GM19351 (cell line): ENCODE results near the gene LASP1.
"Not testable (repeated sequence)": the region's sequence is repeated elsewhere in the genome, so short reads cannot be mapped to it uniquely, and the experiment has no call there.

Experiments used
- ATAC-seq: cut with Tn5 transposase; IDR thresholded peaks from one replicate; pipeline ENCODE4 v1.9.1; 2021; ENCODE audit warnings: mild to moderate bottlenecking, moderate library complexity; ENCODE audit not compliant: unreplicated experiment

LASP1 gene

DNA sequence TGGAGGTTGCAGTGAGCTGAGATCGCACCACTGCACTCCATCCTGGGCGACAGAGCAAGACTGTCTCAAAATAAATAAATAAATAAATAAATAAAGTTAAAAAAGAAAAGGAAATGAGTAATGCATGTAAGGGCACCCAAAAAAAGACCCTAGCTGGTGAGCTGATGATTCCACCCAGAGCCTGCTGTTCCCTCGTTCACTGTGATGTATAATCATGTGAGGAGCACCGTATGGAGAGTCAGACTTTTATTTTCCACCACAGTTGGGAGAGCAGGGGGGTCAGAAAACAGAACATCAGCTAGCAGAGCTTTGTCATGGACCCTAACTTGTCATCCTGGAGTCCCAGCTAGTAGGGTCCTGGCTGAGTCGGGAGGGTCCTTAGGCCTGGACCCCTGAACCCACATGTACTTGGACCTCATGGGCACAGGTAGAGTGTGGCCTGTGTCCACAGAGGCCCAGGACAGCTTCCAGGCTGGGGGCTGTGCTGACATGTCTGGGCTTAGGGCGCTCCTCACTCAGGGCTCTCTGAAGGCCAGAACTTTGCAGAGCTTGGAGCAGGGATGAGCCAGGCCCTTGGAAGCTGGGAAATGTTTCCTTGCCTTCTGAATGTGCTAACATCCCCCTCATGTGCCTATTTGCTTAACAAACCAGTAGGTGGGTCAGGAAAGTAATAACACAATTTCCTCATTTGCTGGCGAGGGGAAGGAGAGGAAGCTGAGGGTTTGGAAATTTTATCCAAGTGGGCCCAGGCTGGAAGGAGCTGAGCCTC, 36.8 kb downstream of the LASP1 start:
- ATAC-seq, result no peak

DNA sequence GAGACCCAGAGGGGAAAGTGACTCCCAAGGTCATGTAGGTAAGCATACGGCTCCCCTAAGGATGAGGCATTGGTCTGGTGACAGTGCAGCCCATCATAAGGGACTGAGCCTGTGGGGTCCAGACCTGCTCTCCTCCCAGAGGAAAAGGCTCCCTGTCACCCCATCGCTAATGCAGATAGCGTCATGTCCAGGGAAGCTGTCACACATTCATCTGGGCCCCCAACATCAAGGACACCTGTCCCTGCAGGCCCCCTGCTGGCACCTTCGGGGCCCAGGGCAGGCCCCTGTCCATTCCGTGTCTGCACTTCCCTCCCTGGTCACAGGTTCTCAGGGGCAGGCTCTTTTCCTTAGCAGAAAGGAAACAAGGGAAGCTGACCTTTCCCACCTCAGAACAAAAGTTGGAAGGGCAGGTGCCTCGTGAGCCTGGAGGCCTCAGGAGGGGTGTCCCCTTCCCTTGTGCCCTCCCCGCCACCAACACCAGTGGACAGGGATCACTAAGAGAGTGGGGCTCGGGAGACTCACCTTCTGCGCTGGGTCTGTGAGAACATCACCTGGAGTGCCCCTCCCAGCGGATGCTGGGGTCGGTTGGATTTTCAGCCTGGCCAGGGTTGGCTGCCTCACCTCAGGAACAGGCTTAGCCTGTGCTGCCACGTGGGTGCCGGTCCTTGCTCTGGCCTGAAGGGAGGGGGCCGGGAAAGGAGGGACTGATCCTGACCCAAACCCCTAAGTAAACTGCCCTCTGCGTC, 38.2 kb downstream of the LASP1 start:
- no peak for ATAC-seq

DNA sequence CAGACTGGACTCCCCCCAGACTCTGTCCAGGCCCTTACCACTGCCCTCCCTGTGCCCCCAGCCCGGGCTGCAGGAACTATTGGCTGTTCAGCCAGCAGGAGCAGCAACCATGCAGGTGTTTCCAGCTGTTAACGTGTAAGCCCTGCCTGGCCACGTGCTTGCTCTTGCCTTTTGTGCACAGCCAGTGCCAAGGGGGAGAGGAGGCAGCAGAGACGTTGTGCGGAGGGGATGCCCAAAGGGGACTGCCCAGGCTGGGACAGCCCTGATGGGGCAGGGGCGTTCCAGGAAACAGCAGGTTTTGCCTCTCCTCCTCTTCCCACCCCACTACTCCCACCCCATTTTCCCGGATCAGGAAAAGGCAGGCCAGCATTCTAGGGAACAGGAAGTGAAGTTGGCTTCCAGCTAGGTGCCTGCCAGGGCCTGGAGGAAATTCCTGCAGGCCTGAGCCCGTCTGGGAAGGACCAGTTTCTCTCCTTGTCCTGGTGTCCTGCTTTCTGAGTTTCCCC, 38.9 kb downstream of the LASP1 start:
- ATAC-seq, result no peak

DNA sequence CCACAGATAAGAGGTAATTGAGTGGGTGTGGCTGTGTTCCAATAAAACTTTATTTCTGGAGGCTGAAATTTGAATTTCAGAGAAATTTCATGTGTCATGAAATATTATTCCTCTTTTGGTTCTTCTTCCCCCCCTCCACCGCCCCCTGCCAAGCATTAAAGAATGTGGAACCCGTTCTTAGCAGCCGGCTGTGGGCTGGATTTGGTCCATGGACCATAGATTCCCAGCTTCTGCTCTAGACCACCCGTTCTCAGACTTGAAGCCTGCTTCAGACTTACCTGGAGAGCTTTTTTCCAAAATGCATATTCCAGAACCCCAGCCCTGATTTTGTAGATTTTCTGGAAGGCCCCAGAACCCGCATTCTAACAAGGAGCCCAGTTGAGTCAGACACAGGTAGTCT, 40.5 kb downstream of the LASP1 start:
- ATAC-seq, result no peak

DNA sequence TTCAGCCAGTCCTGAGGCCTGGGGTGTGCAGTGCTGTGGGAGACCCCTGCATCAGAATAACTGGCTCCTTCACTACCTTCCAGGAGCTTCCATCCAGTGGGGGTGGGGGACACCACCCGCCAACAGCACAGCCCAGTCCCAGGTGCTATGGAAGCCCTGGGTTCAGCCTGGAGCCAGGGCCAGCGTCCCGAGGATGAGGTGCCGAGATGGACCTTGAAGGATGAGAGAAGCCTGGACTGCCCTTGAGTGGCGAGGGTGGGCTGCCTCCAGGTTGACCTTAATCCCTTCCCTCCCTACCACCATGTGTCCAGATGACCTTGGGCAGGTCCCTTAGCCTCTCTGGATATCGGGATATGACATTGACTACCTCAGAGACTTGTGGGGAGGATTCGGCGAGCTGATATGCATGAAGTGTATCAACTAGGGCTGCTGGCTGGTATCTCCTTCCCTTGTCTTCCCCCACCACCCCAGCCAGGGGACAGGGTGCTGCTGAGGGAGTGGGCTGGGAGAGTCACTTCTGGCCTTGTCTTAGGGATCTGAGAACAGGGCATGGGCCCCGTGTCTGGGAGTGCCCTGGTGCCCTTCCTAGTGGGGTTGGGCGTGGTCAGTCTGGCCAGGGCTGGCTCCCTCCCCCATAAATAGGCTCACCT, 41.3 kb downstream of the LASP1 start:
- ATAC-seq, result no peak

DNA sequence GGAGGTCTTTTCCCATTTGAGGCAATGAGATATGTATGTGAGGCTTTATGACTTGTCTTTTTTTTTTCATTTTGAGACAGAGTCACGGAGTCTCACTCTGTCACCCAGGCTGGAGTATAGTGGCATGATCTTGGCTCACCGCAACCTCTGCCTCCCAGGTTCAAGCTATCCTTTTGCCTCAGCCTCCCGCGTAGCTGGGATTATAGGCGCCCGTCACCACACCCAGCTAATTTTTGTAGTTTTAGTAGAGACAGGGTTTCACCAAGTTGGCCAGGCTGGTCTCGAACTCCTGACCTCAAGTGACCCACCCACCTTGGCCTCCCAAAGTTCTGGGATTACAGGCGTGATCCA, 41.8 kb downstream of the LASP1 start:
- ATAC-seq, result not testable (repeated sequence)

DNA sequence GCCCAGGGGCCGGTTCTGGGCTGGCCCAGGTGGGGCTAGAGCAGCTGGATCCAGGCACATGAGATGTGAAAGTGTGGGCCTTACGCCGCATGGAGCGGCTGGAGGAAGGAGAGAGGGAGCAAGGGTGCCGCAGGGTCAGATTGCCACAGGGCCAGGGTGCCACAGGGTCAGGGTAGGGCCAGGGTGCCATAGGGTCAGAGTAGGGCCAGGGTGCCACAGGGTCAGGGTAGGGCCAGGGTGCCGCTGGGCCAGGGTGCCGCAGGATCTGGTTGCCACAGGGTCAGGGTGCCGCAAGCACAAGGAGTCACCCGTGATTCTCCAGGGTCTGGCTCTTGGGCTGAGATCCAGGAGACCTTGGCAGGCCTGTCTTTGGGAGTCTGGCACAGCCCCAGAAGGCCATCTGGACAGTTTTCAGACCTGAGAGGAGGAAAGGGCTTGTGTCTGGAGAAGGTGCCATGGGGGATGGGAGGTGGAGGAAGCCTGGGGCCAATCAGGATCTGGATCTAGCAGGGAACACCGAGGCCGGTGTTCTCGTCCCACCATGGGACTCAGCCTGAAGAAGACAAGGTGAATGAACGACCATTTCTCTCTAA, 42.5 kb downstream of the LASP1 start:
- no peak for ATAC-seq

DNA sequence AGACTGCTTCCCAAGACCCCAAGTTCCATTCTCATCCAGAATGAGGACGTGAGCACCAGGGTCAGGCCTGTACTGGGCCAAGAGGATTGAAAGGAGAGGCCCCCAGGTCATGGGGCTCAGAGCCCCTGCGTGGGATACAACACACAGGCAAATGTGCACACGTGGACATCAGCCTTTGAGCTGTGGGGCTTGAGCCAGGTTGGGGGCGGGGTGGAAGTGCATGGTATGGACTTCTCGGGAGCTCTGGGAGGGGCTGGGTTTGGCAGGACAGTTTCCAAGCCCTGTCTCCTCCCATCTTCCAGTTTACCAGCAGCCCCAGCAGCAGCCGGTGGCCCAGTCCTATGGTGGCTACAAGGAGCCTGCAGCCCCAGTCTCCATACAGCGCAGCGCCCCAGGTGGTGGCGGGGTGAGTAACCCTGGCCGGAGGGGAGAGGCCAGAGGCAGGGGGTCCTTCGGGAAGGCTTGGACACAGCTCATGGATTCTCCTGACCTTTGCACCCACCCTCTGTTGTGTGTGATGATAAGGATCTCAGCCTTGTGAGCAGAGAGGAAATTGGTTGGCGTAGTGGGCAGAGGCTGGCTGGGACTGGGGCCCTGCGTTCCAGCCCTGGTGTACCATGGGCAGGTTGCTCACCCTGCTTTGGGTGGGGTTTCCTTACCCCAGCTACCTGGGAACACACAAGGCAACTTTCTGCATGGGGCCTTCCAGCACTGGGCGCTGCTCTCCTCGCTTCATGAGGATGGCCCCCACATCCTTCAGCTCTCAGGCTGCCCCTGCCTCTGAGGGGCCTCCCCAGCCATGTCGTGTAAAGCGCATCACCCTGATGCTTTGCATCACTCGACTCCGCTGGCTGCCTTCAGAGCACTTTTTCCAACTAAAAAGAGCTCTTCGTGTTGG, 45.1 kb downstream of the LASP1 start:
- ATAC-seq, result no peak

DNA sequence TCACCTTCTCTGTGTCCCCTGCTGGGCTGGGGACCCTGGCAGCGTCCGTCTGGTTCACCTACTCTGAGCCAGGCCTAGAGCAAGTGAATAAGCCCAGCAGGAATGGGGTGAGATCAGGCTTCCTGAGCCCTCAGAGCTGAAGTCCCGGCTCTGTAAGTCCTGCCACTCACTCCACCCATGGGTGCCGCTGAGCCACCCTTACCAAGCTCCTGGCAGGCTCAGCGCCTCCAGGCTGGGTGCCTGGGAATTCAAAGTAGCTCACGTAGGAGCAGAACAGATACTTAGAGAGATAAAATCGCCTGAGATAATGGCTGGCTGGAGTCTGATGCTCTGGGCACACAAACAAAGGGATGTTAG, 45.8 kb downstream of the LASP1 start:
- ATAC-seq, result no peak

DNA sequence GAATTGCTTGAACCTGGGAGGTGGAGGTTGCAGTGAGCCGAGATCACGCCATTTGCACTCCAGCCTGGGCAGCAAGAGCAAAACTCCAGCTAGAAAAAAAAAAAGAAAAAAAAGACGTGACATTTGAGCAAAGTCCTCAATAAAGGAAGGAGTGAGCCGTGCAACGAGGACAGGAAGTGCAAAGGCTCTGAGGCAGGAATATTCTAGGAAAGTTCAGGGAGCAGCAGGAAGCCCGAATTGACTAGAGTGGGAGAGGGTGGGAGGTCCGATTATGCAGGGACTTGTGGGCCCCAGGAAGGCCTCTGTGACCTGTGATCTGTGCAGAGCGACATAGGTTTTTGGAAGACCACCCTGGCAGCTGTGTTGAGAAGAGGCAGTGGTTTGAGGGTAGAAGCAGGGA, 46.9 kb downstream of the LASP1 start:
- no peak for ATAC-seq

DNA sequence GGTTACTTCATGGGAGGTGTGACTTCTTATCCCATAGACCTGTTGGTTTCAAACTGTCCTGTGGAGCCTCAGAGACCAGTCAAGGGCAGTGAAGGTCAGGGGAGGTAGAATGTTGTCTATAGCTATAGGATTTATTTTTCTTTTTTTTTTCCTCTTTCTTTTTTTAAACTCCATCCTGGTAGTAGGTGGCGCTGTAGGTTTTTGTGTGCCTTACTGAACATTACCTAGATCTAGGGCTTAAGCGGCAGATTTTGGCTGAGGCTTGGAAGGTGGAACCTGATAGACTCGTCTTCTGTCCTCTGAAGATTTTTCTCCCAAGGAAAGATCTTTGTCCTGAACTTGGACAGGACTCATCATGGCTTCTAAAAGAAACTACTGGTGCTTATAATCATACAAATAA, 47.4 kb downstream of the LASP1 start:
- no peak for ATAC-seq

DNA sequence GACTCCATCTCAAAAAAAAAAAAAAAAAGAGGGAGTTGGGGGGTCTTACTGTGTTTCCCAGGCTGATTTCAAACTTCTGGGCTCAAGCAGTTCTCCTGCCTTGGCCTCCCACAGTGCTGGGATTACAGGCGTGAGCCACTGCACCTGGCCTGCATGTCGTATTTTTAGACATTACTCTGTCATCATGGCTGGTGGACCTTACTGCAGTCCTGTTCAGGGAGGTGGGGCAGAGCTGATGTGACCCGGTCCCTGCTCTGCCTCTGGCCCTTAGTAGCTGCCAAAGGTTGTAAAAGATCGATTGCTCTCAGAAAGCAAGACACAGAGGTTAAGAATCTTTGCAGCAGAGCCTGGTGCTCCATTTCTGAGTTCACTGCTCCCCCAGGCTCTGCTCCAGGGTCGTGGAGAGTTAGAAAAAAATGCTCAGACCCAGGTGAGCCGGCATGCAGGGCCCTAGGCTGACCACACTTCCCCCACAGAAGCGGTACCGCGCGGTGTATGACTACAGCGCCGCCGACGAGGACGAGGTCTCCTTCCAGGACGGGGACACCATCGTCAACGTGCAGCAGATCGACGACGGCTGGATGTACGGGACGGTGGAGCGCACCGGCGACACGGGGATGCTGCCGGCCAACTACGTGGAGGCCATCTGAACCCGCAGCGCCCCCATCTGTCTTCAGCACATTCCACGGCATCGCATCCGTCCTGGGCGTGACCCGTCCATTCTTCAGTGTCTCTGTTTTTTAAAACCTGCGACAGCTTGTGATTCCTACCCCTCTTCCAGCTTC, 48.5 kb downstream of the LASP1 start:
- ATAC-seq, result no peak

DNA sequence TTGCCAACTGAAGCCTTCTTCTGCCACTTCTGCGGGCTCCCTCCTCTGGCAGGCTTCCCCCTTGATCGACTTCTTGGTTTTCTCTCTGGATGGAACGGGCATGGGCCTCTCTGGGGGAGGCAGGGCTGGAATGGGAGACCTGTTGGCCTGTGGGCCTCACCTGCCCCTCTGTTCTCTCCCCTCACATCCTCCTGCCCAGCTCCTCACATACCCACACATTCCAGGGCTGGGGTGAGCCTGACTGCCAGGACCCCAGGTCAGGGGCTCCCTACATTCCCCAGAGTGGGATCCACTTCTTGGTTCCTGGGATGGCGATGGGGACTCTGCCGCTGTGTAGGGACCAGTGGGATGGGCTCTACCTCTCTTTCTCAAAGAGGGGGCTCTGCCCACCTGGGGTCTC, 49.1 kb downstream of the LASP1 start:
- ATAC-seq, result no peak

DNA sequence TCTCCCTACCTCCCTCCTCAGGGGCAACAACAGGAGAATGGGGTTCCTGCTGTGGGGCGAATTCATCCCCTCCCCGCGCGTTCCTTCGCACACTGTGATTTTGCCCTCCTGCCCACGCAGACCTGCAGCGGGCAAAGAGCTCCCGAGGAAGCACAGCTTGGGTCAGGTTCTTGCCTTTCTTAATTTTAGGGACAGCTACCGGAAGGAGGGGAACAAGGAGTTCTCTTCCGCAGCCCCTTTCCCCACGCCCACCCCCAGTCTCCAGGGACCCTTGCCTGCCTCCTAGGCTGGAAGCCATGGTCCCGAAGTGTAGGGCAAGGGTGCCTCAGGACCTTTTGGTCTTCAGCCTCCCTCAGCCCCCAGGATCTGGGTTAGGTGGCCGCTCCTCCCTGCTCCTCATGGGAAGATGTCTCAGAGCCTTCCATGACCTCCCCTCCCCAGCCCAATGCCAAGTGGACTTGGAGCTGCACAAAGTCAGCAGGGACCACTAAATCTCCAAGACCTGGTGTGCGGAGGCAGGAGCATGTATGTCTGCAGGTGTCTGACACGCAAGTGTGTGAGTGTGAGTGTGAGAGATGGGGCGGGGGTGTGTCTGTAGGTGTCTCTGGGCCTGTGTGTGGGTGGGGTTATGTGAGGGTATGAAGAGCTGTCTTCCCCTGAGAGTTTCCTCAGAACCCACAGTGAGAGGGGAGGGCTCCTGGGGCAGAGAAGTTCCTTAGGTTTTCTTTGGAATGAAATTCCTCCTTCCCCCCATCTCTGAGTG, 49.6 kb downstream of the LASP1 start:
- no peak for ATAC-seq

DNA sequence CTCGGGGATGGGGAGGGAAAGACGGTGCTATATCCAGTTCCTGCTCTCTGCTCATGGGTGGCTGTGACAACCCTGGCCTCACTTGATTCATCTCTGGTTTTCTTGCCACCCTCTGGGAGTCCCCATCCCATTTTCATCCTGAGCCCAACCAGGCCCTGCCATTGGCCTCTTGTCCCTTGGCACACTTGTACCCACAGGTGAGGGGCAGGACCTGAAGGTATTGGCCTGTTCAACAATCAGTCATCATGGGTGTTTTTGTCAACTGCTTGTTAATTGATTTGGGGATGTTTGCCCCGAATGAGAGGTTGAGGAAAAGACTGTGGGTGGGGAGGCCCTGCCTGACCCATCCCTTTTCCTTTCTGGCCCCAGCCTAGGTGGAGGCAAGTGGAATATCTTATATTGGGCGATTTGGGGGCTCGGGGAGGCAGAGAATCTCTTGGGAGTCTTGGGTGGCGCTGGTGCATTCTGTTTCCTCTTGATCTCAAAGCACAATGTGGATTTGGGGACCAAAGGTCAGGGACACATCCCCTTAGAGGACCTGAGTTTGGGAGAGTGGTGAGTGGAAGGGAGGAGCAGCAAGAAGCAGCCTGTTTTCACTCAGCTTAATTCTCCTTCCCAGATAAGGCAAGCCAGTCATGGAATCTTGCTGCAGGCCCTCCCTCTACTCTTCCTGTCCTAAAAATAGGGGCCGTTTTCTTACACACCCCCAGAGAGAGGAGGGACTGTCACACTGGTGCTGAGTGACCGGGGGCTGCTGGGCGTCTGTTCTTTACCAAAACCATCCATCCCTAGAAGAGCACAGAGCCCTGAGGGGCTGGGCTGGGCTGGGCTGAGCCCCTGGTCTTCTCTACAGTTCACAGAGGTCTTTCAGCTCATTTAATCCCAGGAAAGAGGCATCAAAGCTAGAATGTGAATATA, 50.8 kb downstream of the LASP1 start:
- ATAC-seq, result no peak

DNA sequence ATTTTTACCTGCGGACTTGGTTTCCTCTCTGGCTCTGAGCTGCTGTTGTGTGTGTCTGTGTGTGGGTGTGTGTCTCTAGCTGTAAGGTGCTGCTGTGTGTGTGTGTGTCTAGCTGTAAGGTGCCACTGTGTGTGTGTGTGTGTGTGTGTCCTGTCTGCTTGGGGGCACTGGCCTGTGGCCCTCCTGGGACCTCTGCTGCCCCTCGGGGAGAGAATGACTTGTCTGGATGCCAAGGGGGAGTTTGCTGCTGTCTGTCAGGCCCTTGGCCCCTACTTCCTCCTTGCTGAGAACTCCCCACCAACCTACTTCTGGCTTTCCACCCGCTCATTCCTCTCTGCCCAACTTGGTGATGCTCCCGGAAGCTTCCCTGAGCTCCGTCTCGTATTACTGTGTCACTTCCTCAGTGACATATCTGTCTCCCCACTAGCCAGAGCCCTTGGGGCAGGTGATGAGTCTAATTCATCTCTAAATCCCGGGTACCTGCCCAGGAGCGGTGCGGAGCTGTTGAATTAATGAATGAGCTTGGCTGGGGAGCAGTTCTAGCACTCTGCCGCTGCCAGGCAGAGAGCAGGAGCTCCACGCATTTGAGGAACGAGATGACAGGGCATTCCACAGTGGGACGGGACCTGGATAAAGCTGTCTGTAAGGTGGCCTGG, 52.0 kb downstream of the LASP1 start:
- no peak for ATAC-seq

DNA sequence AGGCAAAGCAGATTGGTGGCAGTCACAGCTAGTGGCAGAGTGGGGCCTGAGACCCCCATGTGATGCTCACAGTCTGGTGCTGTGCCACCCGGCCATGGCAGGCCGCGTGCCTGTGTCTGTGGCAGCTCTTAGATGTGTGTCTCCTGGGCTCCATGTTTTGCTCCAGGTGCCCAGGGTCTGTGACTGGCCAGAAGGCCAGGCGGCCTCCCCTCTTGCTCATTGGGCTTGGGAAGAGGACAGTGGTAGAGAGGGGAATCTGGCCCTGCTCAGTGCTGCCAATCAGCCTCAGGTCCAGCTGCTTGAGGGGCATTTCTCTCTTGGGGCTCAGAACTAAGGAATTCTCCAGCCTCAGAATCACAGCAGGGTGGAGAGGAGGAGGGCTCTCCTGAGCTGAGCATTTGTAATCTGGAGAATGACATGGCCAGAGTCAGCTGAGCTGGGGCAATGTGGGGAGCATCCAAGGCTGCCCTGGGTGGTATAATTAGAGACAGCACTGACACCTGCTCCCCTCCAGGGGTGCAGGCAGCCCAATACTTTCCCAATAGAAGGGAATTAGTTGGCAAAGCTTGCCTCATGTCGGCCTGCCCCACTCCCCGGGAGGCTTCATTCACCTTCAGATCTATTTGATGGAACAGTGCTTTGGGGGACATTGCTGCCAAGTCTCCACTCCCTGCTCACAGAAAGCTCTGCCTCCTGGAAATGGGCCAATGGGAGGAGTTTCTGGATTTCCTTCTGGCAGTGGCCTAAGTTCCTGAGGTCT, 52.9 kb downstream of the LASP1 start:
- ATAC-seq, result no peak
